KOPT-K1 (cell line): ENCODE measurements around the gene MMP28.

Experiments used
- H3K27ac ChIP-seq: fragments of 200-600 bp; sonication (generic); 2 replicates; pipeline ENCODE4 v1.5.1; 2016; ENCODE audit warnings: antibody characterized with exemption, mild to moderate bottlenecking, low read depth, low read length; ENCODE audit not compliant: poor library complexity, severe bottlenecking
- H3K36me3 ChIP-seq: fragments of 200-600 bp; sonication (generic); 2 replicates; pipeline ENCODE4 v1.5.1; 2017; ENCODE audit warnings: antibody characterized with exemption, mild to moderate bottlenecking, low read length, moderate library complexity; ENCODE audit not compliant: insufficient read depth
- H3K9me3 ChIP-seq: fragments of 200-600 bp; sonication (generic); 2 replicates; pipeline ENCODE4 v1.5.1; 2017; ENCODE audit warnings: antibody characterized with exemption, low read length, mild to moderate bottlenecking; ENCODE audit not compliant: insufficient read depth, poor library complexity, severe bottlenecking

MMP28 gene

DNA sequence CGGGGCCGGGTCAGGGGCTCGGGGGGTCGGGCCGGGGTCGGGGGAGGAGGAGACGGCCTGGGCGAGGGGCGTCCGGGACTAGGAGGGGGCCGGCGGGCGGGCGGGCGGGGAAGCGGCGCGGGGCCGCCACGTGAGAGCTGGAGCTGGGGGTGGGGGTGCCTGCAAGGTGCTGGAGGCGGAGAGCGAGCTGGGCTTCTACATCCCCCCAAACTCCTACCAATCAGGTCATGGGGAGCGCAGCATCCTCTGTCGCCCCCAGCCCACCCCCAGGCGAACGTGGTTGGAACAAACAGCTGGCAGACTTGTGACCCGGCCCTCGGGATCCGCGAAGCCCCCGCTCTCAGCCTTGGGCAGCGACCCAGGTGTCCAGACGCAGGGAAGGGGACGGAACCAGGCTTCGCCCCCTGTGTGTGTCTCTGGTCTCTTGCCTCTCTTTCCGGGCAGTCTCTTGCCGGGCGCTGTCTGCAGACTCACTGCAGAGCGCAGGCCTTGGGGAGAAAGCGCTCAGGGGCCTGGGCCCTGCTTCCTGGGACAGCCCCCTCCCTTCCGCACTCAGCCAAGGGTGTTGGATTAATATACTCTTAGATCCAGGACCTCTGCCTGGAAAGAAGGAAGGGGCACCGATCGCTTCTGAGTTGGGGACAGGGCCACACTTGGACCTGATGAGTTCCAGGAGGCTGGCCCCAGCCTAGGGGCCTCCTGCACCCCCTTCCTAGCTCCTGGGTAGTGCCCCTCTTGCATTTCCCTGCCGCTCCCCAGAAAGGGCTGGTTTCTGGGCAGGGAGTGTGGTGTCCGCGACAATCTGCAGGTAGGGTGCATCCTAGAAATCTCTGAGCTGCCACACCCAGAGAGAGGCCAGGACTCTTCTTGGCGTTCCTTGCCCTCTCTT lies 63.3 kb downstream of the MMP28 start:
- no peaks in the 10 kb centered on the region for H3K9me3 ChIP-seq
- peaks cover 6% of the 10 kb centered on the region; the same call in 1 of the 2 replicates for H3K36me3 ChIP-seq
- no peak overlapping the region for H3K27ac ChIP-seq

DNA sequence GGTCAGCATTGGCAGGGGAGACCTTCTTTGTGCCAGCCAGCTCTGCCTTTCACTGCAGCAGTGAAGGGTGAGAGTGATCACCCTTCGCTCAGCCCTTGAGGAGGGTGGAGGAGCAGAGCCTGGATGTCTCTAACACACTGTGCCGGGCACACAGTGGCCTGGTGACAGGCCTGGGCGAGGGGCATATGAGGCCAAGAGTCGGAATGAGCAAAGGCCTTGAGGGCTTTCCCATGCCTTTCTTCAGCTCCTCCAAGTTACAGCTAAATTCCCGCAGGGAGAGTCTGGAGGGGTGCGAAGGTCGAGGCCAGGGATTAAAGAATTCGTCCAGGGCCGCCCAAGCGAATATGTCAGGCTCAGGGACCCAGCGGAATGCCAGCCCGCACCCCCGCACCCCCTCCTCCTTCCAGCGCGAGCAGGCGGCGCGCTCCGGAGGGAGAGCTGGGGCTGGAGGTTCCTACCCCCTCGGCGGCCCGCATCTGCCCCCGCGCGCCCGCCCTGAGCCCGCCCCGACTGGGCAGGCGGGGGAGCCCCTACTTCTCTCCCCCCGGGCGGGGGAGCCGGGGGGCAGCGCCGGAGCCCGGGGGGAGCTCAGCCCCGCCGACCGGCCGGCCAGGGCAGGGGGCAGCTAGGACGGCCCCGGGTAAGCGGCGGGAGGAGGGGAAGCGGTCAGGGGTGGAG lies 64.1 kb downstream of the MMP28 start, which contains the start of gene RASL10B:
TSS of gene RASL10B (plus strand) at position 401 of the 678 bp plus-strand sequence. CDS start 3,546 bp downstream, outside the sequence.
- H3K9me3 ChIP-seq: no peaks in the 10 kb centered on the region
- H3K27ac ChIP-seq: no peak within 1 kb of the TSS
- H3K36me3 ChIP-seq: peaks cover 13% of the 10 kb centered on the region; the same call in 1 of the 2 replicates

DNA sequence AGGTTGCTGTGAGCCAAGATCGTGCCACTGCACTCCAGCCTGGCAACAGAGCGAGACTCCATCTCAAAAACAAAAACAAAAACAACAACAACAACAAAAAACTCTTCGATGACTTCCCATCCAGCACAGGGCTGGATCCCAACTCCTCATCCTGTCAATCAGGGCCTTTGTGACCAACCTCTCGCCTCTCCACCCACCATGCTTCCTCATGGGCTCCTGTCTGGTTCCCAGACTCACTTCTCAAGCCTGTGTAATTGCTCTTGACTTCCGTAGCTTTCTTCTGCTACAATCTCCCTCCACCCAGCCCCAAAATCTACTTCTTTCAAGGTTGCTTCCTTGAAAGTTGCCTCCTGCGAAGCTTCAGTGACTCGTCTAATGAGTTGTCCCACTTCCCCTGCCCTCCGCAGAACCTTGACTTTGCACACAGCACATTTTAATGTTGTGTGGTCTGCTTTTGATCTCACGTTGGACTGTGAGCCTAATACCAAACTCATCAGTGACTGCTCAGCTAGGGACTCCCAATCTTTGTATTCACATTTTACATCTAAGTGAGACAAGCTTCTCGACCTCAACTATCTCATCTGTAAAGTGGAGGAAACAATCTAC lies 64.9 kb downstream of the MMP28 start:
- peaks cover 22% of the 10 kb centered on the region; the same call in 1 of the 2 replicates for H3K36me3 ChIP-seq
- H3K9me3 ChIP-seq: no peaks in the 10 kb centered on the region
- no peak overlapping the region for H3K27ac ChIP-seq

DNA sequence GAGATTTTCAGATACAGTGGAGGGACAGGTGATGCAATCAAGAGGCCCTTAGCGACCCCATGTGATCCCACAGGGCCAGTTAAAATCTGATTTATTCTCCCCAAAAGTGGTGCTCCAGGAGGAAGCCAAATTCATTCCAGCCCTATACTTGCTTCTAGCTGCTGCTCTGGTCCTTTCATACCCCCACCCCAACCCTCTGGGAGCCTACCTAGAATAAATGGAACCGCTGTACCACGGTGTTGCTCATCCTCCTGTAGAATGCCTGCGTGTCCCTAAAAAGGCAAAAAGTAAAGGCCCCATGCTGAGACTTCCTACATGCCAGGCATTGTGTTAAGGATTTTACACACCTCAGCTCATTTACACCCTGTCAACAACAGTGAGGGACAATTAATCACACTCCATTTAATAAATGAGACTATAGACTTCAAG lies 66.0 kb downstream of the MMP28 start:
- Histone ChIP-seq H3K27ac (no peak overlapping the region), H3K36me3 (peaks cover 32% of the 10 kb centered on the region), H3K9me3 (no peaks in the 10 kb centered on the region)

DNA sequence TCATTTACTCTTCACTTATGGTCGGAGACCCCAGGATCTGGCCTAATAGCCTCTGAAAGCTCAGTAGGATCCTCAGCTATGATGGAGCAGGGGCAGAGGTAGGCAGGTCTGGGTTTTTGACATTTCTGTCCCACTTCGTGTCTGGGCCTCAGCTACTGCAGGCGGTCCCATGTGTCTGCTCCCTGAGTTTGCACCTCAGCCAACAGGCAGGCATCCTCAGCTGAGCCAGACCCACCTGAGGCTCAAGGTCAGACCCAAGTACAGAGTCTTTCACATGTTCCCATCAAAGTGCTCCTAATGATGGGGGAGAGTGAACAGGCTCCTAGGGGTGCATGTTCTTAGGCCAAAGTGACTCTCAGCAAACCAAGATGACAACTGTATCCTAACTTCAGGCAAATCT lies 66.9 kb downstream of the MMP28 start:
- Histone ChIP-seq H3K27ac (no peak overlapping the region), H3K9me3 (no peaks in the 10 kb centered on the region), H3K36me3 (peaks cover 41% of the 10 kb centered on the region)

DNA sequence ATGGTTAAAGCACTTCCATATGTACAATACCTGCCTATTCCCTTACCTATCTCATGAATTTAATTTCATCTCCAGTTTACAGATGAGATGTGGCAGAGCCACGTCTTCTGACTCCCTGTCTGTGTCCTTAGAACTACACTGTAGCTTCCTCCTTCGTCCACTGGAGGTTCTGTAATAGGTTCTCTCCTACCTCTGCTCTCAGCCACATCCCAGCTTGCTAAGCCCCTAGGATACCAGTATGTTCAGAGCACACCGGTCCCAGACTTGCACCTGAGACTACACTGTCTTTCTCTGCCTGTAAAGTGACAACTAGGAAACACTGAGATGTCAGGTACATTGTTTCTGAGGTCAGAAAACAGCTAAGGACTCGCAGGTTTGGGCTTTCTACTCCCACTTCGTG lies 67.8 kb downstream of the MMP28 start:
- Histone ChIP-seq H3K27ac (no peak overlapping the region), H3K9me3 (no peaks in the 10 kb centered on the region), H3K36me3 (peaks cover 48% of the 10 kb centered on the region)

DNA sequence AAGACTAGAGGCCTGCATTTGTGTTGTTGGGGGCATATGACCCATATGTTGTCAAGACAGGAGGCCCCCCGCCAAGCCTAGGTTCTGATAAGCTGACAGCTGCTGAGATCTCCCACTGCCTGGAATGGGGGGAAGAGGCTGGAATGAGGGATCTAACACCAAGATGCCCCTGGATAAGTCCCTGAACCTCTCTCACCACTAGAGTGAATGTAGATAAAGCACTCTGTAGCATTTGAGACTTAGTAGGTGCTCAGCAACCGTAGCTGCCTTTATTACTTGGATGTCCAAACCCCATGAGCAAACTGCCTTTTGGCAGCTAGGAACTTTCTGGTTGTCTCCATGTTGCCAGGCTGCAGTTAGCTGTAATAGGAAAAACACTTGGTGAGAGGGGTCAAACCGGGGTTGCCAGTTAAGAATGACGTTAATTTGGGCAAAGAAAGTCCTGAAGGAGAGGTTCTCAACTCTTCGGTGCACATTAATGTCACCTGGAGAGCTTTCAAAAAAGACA lies 68.4 kb downstream of the MMP28 start:
- Histone ChIP-seq H3K27ac (no peak overlapping the region), H3K9me3 (no peaks in the 10 kb centered on the region), H3K36me3 (peaks cover 48% of the 10 kb centered on the region)

DNA sequence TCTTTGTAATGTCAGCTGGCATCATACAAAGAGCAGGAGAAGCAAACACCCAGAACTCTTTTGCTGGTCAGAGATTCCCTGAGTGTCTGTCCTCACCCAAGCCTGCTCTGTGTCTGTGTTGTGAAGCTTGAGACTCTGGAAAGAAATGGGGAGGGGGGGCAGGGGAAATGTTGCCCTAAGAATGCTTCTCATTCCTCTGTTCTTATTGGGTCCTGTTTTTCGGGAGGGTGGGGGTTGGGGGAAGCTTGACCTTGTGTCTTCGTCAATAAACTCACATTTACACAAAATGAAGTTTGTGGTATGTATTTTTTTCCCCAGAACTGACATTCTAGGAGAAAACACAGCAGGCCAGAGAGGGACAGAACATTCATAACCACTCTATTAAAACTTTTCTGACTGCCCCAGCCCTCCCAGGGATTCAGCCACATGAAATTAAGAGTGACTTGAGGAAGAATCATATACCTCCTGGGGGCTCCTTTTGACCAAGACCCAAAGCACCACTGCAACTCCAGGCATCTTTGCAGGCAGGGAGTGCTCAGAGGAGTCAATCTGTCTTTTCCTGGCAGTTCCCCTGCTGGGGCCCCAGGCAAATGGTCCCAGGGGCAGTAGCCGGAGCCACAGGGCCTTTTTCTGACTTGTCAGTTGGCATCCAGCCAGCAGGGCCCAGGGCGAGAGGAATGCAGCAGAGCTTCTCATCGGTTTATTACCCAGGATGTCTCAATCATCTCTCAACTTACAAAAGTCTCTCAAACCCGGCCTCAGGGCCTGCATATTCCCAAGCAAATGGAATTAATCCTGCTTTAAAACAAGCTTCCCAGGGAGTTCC lies 69.1 kb downstream of the MMP28 start:
- no peaks in the 10 kb centered on the region for H3K9me3 ChIP-seq
- H3K36me3 ChIP-seq: peaks cover 48% of the 10 kb centered on the region
- no peak overlapping the region for H3K27ac ChIP-seq

DNA sequence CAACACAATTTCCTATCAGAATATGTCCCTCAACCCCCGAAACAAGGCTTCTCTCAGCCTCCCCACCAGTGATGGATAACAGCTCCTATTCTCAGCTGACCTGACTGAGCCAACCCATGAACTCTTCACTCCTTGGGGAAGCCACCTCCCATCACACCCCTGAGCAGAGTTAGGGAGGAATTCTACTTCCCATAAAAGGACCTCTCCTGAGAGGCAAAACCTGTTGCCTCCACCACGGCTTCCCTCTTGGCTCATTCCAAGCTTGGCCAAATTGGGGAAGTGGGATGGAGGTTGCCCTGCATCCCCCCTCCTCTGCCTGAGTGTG lies 69.7 kb downstream of the MMP28 start:
- Histone ChIP-seq H3K27ac (no peak overlapping the region), H3K36me3 (peaks cover 48% of the 10 kb centered on the region), H3K9me3 (no peaks in the 10 kb centered on the region)

DNA sequence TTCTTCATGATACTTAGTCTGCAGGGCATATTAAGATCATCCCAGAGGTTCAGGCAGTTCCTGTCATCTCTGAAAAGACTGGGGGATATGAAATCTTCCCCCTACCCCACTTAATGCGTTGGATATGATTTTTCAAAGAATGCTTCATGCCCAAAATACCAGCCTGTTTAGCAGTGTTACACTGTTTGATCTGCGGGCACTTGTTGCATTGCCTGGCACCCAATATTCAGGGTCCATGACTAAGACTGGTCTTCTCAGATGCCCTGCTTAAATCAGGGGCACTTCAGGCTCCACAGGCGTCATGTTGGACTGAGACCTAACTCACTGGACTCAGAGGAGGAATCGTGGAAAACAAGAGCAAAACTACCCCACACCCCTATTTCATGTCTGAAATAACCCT lies 70.4 kb downstream of the MMP28 start:
- Histone ChIP-seq H3K36me3 (peaks cover 50% of the 10 kb centered on the region), H3K9me3 (no peaks in the 10 kb centered on the region), H3K27ac (no peak overlapping the region)

DNA sequence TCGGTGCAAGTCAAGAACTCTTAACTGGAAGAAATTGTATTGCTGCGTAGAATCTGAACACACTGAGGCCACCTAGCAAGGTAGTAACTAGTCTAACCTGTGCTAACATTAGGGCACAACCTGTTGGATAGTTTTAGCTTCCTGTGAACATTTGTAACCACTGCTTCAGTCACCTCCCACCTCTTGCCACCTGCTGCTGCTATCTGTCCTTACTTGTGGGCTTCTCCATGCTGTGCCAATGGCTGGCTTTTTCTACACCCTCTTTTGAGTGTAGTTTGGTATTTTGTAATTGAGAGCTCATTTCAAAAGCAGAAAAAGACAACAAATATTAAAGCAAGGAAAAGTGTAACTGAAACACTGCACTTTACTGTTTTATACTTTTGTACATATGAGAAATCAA lies 71.7 kb downstream of the MMP28 start:
- no peak overlapping the region for H3K27ac ChIP-seq
- no peaks in the 10 kb centered on the region for H3K9me3 ChIP-seq
- peaks cover 59% of the 10 kb centered on the region for H3K36me3 ChIP-seq

DNA sequence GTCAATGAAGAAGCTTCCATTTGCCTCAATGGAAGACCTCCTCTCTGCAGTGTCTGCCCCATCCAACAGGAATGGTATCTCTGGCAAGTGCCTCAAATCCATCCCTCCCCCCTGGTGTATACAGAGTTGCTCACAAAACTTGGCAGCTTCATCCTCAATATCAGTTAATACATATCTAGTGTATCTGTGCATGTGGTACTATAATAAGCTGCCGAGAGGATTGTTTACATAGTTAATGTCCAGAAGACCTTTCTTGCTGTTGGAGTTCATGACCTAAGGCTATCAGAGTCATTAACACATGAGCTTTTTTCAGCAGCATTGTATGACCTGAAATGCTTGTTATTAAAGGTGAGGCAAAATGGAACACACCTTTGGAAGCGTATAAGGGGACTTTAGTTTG lies 78.0 kb downstream of the MMP28 start:
- peaks cover 59% of the 10 kb centered on the region for H3K36me3 ChIP-seq
- H3K27ac ChIP-seq: no peak overlapping the region

DNA sequence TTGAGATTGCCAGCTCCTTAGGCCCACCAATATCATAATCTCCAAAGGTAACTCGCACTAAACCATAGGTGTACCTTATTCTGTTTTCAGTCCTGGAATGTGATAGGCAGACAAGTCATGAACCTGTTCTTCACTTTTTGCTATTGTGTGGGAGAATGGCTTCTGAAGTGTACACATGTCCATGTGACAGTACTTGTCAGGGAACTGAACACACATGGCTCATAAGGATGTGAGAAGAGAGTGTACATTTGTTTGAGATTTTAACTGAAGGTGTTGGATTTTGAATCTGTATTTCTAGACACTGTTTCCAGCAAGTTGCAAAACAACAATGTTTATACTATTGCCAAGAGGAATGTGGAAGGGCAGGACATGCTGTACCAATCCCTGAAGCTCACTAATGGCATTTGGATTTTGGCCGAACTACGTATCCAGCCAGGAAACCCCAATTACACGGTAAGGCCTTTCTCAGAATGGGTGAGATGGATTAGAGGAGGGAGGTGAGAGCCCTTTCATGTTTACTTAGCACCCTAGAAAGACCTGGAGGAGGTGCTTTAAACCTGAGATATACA lies 78.5 kb downstream of the MMP28 start:
- H3K36me3 ChIP-seq: peaks cover 59% of the 10 kb centered on the region
- H3K27ac ChIP-seq: no peak overlapping the region
- H3K9me3 ChIP-seq: no peaks in the 10 kb centered on the region

More for the DNA sequence above, 78.0 kb downstream of the MMP28 start:
- no peaks in the 10 kb centered on the region for H3K9me3 ChIP-seq

DNA sequence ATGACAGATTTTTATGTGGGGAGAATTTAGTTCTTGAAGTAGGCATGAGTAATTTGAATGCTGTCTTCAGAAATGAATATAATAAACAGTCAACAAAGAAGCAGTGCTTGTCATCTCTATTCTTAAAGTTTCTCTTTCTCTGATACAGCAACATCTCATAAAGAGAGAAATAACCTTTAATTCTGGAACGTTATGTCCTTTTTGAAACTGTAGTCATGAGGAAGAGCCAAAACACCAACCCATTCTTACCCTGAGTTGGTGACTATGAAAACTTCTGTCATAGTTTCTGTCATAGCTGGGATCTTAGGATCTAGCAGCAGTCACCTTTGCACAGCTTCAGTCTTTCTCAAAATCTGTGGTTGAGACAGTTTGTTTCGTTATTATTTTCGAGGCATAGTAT lies 79.3 kb downstream of the MMP28 start:
- Histone ChIP-seq H3K27ac (no peak overlapping the region), H3K9me3 (no peaks in the 10 kb centered on the region), H3K36me3 (peaks cover 65% of the 10 kb centered on the region)
